Measurements from ENCODE around the gene ARHGEF9.

- TF ChIP-seq CTCF (IDR thresholded peaks at IDR 0.05) (no peak), POLR2AphosphoS5 (IDR thresholded peaks at IDR 0.05; ENCODE audit: low read depth, low read length) (no peak), REST (IDR thresholded peaks at IDR 0.05; ENCODE audit: insufficient read depth in 1 of 2, low read depth in 2 of 2, low read length in 1 of 2) (no peak)
These were observed 120.9 kb downstream of the ARHGEF9 start for GRCh38 chrX:63664083-63664482.
